Stomach (tissue), 4 donors: ENCODE measurements around the gene AMPD2.

ENCODE experiments used
- CTCF ChIP-seq, 7 experiments: fragments of 450-650 bp in 4 of 7; fragments of 200-600 bp in 3 of 7; sonication (generic) in 3 of 7; IDR thresholded peaks; one replicate each; pipeline ENCODE4 v1.5.1; 2016 to 2019; ENCODE audit warnings: antibody characterized with exemption in 7 of 7, control low read depth in 2 of 7, mild to moderate bottlenecking in 1 of 7
- POLR2A ChIP-seq, 4 donors: fragments of 450-650 bp; IDR thresholded peaks; one replicate each; pipeline ENCODE4 v1.6.1; 2016; ENCODE audit warnings: antibody characterized with exemption in 4 of 4, control low read depth in 2 of 4, mild to moderate bottlenecking in 1 of 4, moderate library complexity in 1 of 4
- POLR2AphosphoS5 ChIP-seq, 3 donors: sonication (generic); formaldehyde crosslinking; IDR thresholded peaks; one replicate each; pipeline ENCODE4 v1.6.1; 2016; ENCODE audit warnings: antibody characterized with exemption in 3 of 3

- TF ChIP-seq POLR2A (IDR thresholded peaks at IDR 0.05) (no peak), CTCF (IDR thresholded peaks at IDR 0.05) (no peak), POLR2AphosphoS5 (IDR thresholded peaks at IDR 0.05) (no peak)
Observed at GRCh38 chr1:109598156-109598555, 21.5 kb upstream of the AMPD2 start.
